Measurements from ENCODE around the gene HTR1D.
"Not testable (repeated sequence)": the region's sequence is repeated elsewhere in the genome, so short reads cannot be mapped to it uniquely, and the experiment has no call there.

The HTR1D gene, protein sequence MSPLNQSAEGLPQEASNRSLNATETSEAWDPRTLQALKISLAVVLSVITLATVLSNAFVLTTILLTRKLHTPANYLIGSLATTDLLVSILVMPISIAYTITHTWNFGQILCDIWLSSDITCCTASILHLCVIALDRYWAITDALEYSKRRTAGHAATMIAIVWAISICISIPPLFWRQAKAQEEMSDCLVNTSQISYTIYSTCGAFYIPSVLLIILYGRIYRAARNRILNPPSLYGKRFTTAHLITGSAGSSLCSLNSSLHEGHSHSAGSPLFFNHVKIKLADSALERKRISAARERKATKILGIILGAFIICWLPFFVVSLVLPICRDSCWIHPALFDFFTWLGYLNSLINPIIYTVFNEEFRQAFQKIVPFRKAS

DNA sequence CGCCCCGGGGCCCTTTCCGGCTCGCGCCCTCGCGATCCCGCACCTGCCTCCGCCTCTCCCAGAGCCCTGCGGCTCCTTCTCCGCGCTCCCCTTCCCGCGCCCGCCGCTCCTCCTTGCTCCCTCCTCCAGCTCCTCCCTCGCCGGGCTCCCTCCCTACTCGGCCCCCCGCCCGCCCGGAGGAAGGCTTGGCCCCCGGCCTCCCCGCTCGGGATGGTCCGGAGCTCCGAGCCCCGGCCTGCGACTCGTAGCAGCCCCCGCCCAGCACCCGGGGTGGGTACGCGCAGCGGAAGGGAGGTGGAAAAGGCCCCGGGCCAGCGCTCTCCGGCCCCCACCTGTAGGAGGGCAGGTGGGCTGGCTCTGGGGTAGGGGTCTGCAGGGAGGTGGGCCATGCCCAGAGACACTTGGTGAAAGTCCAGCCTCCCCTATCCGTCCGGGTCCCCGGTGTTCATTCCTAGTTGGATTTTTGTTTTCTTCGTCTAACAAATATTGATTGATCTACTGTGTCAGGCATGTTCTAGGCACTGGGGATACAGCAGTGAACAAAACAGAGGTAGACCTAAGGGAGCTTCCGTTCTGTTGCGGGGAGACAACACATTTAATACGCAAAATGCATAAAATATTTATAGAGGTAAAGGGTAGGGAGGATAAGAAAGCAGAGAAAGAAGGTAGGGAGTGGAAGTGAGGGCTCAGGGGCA is at the start of gene HTR1D:
Gene HTR1D, minus strand, starts transcription at position 82 of the 695 bp plus-strand sequence. CDS start 23,283 bp downstream, outside the sequence.
- ChIA-PET POLR2A (no interaction called here), CTCF (interaction anchor here (0.7 to 2.7 kb wide), 6 partner anchors 11 to 266 kb away, joined by 3 to 9 read pairs (median 4); partner anchors contain the start of gene ASAP3)
- no peak for DNase-seq (ENCODE audit: extremely low spot score)
- TF ChIP-seq, protein P1, sequence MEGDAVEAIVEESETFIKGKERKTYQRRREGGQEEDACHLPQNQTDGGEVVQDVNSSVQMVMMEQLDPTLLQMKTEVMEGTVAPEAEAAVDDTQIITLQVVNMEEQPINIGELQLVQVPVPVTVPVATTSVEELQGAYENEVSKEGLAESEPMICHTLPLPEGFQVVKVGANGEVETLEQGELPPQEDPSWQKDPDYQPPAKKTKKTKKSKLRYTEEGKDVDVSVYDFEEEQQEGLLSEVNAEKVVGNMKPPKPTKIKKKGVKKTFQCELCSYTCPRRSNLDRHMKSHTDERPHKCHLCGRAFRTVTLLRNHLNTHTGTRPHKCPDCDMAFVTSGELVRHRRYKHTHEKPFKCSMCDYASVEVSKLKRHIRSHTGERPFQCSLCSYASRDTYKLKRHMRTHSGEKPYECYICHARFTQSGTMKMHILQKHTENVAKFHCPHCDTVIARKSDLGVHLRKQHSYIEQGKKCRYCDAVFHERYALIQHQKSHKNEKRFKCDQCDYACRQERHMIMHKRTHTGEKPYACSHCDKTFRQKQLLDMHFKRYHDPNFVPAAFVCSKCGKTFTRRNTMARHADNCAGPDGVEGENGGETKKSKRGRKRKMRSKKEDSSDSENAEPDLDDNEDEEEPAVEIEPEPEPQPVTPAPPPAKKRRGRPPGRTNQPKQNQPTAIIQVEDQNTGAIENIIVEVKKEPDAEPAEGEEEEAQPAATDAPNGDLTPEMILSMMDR (IDR thresholded peaks at IDR 0.05; ENCODE audit: control extremely low read depth, extremely low read depth, low read depth, missing control alignments): no peak

DNA sequence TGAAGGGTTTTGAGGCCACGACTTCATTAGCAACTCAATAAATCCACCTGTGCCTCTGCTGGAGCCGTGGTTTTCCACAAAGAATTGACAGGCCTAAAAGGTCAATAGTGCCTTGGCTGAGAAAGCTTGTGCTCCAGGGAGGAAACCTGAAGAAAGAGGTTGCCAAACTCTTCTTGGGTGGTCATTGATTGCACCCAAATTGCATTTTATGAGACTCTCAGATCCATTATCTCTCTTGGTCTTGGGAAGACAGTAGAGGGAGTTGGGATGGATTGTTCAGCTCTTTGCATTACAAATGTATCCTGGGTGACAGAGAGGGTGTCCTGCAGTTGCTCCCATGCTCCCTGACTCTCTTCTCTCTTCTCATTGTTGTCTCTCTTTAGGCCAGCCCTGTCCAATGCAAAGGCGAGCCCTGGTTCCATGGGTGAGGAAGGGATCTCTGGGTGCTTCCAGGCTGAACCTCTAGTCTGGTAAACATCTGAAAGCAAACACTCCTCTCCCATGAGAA is 46.1 kb upstream of the HTR1D start:
- TF ChIP-seq, protein P1 (IDR thresholded peaks at IDR 0.05; ENCODE audit: control extremely low read depth, extremely low read depth, low read depth, missing control alignments): no peak
- ChIA-PET POLR2A (no interaction called here), CTCF (interaction anchor here (0.7 to 2.1 kb wide), 5 partner anchors 9 to 79 kb away, joined by 3 to 7 read pairs (median 3); partner anchors contain the start of gene HTR1D)
- DNase-seq (ENCODE audit: extremely low spot score): no peak

DNA sequence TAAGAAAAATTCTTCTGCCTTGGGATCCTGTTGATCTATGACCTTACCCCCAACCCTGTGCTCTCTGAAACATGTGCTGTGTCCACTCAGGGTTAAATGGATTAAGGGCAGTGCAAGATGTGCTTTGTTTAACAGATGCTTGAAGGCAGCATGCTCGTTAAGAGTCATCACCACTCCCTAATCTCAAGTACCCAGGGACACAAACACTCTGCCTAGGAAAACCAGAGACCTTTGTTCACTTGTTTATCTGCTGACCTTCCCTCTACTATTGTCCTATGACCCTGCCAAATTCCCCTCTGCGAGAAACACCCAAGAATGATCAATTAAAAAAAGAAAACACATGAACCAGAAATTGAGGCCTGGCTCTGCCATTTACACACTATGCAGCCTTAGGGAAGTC is 40.8 kb upstream of the HTR1D start:
- CTCF ChIA-PET; POLR2A ChIA-PET; DNase-seq (ENCODE audit: extremely low spot score): not testable (repeated sequence)

DNA sequence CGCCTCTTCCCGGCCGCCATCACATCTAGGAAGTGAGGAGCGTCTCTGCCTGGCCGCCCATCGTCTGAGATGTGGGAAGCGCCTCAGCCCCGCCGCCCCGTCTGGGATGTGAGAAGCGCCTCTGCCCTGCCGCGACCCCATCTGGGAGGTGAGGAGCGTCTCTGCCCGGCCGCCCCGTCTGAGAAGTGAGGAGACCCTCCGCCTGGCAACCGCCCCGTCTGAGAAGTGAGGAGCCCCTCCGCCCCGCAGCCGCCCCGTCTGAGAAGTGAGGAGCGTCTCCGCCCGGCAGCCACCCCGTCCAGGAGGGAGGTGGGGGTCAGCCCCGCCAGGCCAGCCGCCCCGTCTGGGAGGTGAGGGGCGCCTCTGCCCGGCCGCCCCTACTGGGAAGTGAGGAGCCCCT is 40.1 kb upstream of the HTR1D start:
- POLR2A ChIA-PET; CTCF ChIA-PET; DNase-seq (ENCODE audit: extremely low spot score): not testable (repeated sequence)

DNA sequence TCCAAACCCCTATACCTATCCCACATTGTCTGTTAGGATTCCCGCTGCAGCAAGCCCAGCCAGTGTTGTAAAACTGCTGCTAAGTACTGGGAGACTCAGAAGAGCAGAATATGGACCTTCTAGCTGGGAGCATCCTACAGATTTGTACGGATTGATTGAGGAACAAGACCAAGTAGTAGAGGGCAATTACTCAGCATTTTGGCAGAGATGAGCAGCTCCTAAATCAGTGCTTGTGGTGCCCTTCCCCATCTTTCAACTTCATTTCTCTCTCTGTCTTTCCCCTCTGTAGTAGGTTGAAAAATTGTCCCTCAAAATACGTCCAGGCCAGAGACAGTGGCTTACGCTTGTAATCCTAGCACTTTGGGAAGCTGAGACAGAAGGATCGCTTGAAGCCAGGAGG is 37.3 kb upstream of the HTR1D start:
- TF ChIP-seq, protein P1 (IDR thresholded peaks at IDR 0.05; ENCODE audit: control extremely low read depth, extremely low read depth, low read depth, missing control alignments): no peak
- ChIA-PET CTCF (interaction anchor here (1.9 kb wide), 1 partner anchor 9 kb away, joined by 7 read pairs; no protein-coding TSS in a partner anchor), POLR2A (no interaction called here)
- DNase-seq (ENCODE audit: extremely low spot score): no peak

DNA sequence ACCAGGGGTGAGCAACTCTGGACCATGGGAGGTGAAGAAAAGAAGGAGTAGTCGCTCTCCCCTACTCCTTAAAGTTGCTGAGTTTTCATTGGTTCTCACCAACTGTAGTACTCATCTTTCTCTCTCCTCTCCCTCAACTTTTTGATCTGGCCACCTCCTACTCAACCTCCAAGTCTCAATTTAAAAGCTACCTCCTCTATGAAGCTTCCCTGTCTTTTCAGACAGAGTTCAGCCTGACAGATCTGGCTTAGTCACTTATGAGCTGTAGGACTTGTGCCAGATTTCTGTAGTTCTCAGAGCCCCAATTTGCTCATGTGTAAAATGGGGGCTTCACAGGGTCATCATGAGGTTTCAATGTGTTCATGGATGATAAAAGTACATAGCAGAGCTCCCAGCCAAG is 34.5 kb upstream of the HTR1D start:
- ChIA-PET POLR2A (no interaction called here), CTCF (interaction anchor here (0.8 to 1.1 kb wide), 3 partner anchors 9 to 319 kb away, joined by 3 read pairs; no protein-coding TSS in a partner anchor)
- TF ChIP-seq, protein P1 (IDR thresholded peaks at IDR 0.05; ENCODE audit: control extremely low read depth, extremely low read depth, low read depth, missing control alignments): no peak
- no peak for DNase-seq (ENCODE audit: extremely low spot score)

DNA sequence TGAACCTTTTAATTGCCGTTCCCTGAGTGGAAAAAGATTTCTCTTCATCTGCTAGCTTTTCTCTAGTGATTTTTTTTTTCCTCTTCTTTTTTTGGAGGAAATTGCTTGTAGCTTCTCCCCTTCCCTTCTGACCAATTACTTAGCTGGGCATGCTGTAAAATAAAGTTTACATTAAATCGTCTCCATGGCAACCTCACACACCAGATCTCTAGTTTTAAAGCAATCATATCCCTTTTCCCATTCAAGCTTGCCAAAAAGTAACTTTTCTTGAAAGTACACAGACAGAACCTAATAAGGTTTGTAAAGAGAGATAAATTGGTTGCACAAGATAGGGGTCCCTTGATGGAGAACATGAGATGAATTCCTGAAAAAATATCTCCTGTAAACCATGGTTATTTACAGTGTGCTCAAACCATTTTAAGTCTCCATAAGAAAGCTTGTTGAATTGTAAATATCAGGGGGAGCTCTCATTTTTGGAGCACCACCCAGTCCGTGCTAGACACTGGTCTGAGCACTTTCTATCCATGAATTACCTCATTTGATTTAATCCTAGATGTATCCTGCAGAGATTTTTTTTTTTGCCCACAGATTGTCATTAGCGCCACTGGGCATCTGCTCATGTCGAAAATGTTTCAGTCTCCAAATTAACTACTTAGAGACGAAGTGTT is 32.6 kb upstream of the HTR1D start:
- DNase-seq (ENCODE audit: extremely low spot score): no peak
- ChIA-PET POLR2A (no interaction called here), CTCF (interaction anchor here (0.9 to 1.0 kb wide), 2 partner anchors 22 to 66 kb away, joined by 3 read pairs; no protein-coding TSS in a partner anchor)
- TF ChIP-seq, protein P1 (IDR thresholded peaks at IDR 0.05; ENCODE audit: control extremely low read depth, extremely low read depth, low read depth, missing control alignments): no peak

All from GM10248 (cell line).